Body of pancreas (tissue), 4 donors: Measurements from ENCODE around the gene A2M.

Experiments
- POLR2A ChIP-seq, 3 donors: fragments of 450-650 bp; IDR thresholded peaks; one replicate each; pipeline ENCODE4 v1.6.1; 2016; ENCODE audit warnings: antibody characterized with exemption in 3 of 3, mild to moderate bottlenecking in 2 of 3
- TF ChIP-seq, protein P1 (sequence below), 7 experiments: fragments of 450-650 bp in 4 of 7; fragments of 200-600 bp in 3 of 7; sonication (generic) in 3 of 7; IDR thresholded peaks; one replicate each; pipeline ENCODE4 v1.5.1; 2016 to 2019; ENCODE audit warnings: antibody characterized with exemption in 7 of 7

DNA sequence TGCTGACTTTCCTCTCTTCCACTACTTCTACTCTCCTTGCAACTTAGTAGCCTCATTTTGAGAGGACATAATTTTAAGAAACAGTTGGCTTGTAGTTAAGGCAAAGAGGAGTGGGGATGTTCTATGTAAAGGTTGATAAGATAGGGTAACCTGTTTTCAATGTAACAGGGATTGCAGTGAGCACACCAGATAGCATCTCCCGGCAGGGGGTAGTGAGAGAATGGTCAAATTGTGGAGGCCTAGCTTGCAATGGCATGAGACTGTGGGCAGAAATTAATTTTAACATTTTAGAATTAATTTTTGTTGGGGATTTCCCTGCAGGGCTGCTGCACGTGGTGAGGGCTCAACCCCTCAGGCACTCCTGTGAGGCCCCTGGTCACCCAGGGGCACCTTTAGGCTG is 84.9 kb downstream of the A2M start:
- TF ChIP-seq, protein P1, sequence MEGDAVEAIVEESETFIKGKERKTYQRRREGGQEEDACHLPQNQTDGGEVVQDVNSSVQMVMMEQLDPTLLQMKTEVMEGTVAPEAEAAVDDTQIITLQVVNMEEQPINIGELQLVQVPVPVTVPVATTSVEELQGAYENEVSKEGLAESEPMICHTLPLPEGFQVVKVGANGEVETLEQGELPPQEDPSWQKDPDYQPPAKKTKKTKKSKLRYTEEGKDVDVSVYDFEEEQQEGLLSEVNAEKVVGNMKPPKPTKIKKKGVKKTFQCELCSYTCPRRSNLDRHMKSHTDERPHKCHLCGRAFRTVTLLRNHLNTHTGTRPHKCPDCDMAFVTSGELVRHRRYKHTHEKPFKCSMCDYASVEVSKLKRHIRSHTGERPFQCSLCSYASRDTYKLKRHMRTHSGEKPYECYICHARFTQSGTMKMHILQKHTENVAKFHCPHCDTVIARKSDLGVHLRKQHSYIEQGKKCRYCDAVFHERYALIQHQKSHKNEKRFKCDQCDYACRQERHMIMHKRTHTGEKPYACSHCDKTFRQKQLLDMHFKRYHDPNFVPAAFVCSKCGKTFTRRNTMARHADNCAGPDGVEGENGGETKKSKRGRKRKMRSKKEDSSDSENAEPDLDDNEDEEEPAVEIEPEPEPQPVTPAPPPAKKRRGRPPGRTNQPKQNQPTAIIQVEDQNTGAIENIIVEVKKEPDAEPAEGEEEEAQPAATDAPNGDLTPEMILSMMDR (IDR thresholded peaks at IDR 0.05): no peak
- TF ChIP-seq POLR2A (IDR thresholded peaks at IDR 0.05): no peak
